GM12873 (cell line): ENCODE results near the gene NUDT1.
A peak's percentile ranks its signal among the peaks of the same experiment; 100 is the strongest.

ENCODE experiments used
- TF ChIP-seq, protein P1 (sequence below): IDR thresholded peaks from 2 replicates; pipeline ENCODE4 v1.5.1; 2012; ENCODE audit warnings: low read depth, mild to moderate bottlenecking, moderate library complexity, low read length, control low read depth; ENCODE audit not compliant: insufficient read depth; ENCODE audit errors: missing control alignments

Gene NUDT1

DNA sequence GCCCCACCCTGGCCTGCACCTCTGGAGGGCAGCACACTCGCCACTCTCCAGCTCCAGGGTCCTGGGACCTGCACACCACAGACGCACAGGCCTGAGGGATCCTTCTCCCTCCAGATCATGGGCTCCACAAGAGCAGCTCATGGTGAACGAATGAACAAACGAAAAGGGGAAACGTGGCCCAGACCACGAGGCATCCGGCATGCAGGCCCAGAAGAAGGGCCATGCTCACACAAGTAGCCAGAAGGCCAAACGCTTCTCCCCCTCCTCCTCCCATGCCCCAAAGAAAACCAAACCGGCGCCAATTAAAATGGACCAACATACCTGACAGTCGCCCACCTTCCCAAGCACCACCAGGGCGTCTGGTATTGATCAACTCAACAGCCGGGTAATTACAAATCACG, 39.7 kb upstream of the NUDT1 start:
- TF ChIP-seq, protein P1, sequence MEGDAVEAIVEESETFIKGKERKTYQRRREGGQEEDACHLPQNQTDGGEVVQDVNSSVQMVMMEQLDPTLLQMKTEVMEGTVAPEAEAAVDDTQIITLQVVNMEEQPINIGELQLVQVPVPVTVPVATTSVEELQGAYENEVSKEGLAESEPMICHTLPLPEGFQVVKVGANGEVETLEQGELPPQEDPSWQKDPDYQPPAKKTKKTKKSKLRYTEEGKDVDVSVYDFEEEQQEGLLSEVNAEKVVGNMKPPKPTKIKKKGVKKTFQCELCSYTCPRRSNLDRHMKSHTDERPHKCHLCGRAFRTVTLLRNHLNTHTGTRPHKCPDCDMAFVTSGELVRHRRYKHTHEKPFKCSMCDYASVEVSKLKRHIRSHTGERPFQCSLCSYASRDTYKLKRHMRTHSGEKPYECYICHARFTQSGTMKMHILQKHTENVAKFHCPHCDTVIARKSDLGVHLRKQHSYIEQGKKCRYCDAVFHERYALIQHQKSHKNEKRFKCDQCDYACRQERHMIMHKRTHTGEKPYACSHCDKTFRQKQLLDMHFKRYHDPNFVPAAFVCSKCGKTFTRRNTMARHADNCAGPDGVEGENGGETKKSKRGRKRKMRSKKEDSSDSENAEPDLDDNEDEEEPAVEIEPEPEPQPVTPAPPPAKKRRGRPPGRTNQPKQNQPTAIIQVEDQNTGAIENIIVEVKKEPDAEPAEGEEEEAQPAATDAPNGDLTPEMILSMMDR: no peak

GRCh38 chr7:2202901-2203765, 38.9 kb upstream of the NUDT1 start:
- TF ChIP-seq, protein P1: no peak

DNA sequence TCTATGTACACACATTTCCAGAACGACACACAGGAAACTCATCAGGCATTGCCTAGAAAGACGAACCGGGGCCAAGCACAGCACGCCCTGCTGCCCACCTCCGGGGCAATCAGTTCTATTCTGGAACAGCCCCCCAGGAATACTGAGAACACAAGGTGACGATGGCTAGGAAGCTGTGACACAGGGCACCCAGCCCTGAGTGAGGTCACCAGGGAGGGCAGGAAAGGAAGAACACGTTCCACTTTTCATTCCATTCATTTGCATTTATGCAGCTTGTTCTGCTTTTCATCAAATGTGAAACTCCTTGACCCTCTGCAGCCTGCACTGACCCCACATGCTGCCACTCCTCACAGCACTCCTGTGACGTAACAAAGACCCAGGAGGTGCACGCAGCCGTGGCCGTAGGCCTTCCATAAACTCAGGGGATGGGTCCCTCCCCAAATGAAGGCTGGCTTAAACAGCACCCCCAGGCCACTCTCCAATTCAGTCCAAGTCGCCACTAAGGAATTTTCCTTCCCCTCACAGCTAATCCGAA, 38.2 kb upstream of the NUDT1 start:
- TF ChIP-seq, protein P1: no peak

DNA sequence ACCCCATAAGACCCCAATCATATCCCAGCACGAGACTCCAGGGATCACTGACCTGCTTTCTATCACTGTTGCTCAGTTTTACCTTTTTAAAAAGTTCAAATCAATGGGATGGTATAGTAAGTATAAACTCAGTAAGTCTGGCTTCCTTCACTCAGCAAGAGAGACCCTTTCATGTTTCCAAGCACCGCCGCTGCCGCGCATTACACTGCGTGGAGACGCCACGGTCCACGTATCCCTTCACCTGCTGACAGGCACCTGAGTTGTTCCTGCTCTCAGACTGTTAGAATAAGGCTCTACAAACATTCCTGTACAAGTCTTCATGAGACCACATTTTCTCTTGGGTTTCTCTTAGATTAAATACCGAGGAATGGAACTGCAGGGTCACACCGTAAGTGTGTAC, 37.6 kb upstream of the NUDT1 start:
- TF ChIP-seq, protein P1: no peak

DNA sequence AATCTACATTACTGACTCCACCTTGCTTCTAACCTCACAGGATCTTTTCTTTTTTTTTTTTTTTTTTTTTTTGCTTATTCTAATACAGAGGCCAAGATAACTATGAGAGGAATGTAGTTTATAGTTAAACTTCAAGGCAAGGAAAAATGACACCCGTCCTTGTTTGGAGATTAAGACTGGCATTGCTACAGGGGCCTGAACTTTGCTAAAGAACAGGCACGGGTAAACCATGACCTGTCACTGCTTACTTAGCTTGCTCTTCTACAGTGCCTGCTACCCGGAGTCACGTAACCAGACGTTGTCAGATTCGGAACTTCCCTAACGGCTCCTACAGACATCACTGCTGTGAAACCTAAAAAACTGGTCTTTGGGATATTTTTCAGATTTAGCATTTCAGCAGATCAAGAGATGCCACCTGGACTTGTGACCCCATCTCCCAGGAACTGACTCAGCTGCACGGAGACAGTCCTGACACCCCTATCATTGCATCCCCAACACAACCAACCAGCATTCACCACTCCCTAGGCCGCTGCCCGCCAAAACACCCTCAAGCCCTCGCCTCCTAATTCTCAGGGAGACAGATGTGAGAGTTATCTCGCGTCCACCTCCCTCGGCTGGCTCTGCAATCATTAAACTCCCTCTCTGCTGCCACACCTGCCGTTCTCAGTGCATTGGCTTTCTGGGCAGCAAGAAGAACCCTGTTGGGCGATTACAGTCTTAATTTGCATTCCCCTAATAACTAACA, 36.8 kb upstream of the NUDT1 start:
- TF ChIP-seq, protein P1: no peak

DNA sequence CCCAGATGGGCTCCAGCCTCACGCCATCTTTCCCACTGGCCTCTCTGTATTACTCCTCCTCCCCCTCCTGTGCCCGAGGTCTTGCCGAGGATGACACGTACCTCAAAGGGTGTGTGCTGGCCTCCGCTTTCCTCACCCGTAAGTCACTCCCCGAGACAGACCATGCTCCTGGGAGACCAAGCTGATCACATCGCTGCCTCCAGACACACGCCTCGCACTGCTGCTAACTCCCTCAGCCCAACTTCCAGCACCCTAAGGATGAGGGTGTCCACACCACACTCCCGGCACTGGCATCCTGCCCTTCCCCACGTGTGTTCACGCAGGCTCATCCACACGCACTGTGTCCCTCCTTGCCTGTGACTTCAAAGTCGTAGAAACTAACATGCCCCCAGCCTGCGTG, 33.3 kb upstream of the NUDT1 start:
- TF ChIP-seq, protein P1: no peak

GRCh38 chr7:2209146-2209960, 32.7 kb upstream of the NUDT1 start:
- TF ChIP-seq, protein P1: peak; percentile 88
